ENCODE data around the gene CCDC82.

CCDC82 gene

GRCh38 chr11:96361778-96362177 lies 27.9 kb downstream of the CCDC82 start (continued):
- TF ChIP-seq ZNF239 (tag by site-specific recombination; IDR thresholded peaks at IDR 0.05), result no peak
- TF ChIP-seq OVOL3 (tag by site-specific recombination; IDR thresholded peaks at IDR 0.05), result no peak
- TF ChIP-seq ZNF645 (tag by site-specific recombination; IDR thresholded peaks at IDR 0.05), result no peak
- TF ChIP-seq PRDM1 (tag by site-specific recombination; IDR thresholded peaks at IDR 0.05), result no peak
- no peak for TF ChIP-seq ZNF530 (tag by site-specific recombination; IDR thresholded peaks at IDR 0.05; ENCODE audit: low read depth)
- TF ChIP-seq PRDM4 (tag by site-specific recombination; IDR thresholded peaks at IDR 0.05), result no peak

- Histone ChIP-seq H3K9me3 (ENCODE audit: control insufficient read depth, insufficient read depth, low read depth, low read length) (no peaks in the 10 kb centered on the region), H3K4me1 (ENCODE audit: control insufficient read depth, insufficient read depth, low read length) (no peaks in the 10 kb centered on the region), H3K27ac (ENCODE audit: extremely low read depth, low read depth, low read length) (no peak overlapping the region), H3K36me3 (ENCODE audit: control insufficient read depth in 2 of 2, insufficient read depth in 1 of 2, low read length in 2 of 2) (peaks cover 0 to 46% of the 10 kb centered on the region in 2 experiments; a peak in 1 of 3 replicates), H3K4me3 (ENCODE audit: low read depth, low read length) (no peak overlapping the region)
- TF ChIP-seq TSHZ1 (tag by site-specific recombination; IDR thresholded peaks at IDR 0.05; ENCODE audit: borderline replicate concordance), result no peak
- TF ChIP-seq ZFHX2 (tag by site-specific recombination; conservative IDR thresholded peaks at IDR 0.05), result no peak
- no peak for TF ChIP-seq ZNF521 (tag by site-specific recombination; IDR thresholded peaks at IDR 0.05)
- no peak for TF ChIP-seq ZBTB7A (tag by site-specific recombination; IDR thresholded peaks at IDR 0.05; ENCODE audit: low read depth)
- TF ChIP-seq RBAK (tag by site-specific recombination; IDR thresholded peaks at IDR 0.05), result no peak
- no peak for TF ChIP-seq AEBP2 (tag by site-specific recombination; IDR thresholded peaks at IDR 0.05; ENCODE audit: borderline replicate concordance)
- TF ChIP-seq PRDM4 (tag by site-specific recombination; IDR thresholded peaks at IDR 0.05), result no peak
- POLR2A ChIA-PET, result no interaction called here
- CTCF ChIA-PET, result no interaction called here
These were observed 31.4 kb downstream of the CCDC82 start for GRCh38 chr11:96358321-96358720.
